ENCODE data around the gene MOAP1.
"Not testable (repeated sequence)": the region's sequence is repeated elsewhere in the genome, so short reads cannot be mapped to it uniquely, and the experiment has no call there.

MOAP1 gene

DNA sequence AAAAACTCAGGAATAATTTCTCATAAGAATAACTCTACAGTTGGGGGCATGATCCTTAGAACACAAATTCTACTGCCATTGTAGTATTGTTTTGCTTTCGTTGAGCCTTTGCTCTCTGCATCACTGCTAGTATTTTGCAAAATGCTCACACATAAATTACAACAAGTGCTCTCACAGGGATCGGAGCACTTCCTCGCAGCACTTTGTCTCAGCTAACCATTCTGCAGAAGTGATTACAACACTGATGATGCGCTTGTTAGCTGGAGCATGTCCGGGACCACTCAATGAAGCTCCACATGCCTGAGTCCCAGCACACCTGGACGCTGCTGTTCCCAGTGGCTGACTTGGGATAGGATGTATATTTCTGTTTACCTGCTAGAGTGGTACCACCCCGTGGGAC is 31.6 kb downstream of the MOAP1 start:
- DNase-seq (ENCODE audit: low read depth), result no peak
- no peak overlapping the region for H3K4me3 ChIP-seq (ENCODE audit: low read length)
- TF ChIP-seq, protein P1, sequence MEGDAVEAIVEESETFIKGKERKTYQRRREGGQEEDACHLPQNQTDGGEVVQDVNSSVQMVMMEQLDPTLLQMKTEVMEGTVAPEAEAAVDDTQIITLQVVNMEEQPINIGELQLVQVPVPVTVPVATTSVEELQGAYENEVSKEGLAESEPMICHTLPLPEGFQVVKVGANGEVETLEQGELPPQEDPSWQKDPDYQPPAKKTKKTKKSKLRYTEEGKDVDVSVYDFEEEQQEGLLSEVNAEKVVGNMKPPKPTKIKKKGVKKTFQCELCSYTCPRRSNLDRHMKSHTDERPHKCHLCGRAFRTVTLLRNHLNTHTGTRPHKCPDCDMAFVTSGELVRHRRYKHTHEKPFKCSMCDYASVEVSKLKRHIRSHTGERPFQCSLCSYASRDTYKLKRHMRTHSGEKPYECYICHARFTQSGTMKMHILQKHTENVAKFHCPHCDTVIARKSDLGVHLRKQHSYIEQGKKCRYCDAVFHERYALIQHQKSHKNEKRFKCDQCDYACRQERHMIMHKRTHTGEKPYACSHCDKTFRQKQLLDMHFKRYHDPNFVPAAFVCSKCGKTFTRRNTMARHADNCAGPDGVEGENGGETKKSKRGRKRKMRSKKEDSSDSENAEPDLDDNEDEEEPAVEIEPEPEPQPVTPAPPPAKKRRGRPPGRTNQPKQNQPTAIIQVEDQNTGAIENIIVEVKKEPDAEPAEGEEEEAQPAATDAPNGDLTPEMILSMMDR (conservative IDR thresholded peaks at IDR 0.05; ENCODE audit: low read length), result no peak

DNA sequence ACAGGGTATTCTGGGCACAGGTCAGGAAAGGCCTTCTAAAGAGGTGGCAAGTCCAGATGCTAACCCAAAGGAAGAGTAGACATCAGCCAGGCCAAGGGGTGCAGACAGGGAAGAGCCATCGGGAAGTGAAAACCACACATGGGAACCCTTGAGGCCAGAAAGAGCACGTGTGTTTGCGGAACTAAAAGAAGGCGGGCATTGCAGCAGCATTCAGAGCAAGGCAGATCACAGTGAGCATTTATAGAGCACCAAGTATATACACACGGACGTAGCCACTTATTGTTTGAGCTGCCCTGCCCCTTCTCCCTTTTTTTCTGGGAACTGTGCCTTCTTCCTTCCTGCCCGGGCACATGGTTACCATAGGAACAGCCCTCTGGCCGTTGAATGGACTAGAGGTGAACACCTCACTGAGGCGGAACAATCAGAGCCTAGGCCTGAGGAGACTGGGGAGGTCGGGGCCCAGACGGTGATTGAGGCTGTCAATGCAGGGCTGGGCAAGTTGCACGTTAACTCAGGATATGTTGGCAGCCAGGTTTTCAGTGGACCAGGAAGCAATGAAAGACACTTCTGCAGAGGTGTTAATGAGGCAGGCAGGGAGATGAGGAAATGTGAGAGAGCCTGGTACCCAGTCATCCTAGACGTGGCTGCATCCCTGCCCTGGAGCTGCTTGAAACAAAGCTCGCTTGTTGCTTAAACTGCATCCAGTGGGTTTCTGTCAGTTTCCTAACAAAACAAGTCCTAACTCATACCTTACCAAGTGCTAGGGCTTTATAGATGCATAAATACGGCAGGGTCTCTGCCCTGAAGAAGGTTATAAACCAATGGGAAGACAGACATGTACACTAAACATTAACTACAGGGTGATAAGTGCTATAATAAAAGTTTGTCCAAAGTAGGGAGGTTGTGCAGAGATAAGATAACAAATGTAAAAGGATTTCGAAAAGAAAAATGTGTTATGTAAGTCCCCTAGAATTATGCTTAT is 34.2 kb downstream of the MOAP1 start:
- H3K4me3 ChIP-seq (ENCODE audit: low read length), result no peak overlapping the region
- DNase-seq (ENCODE audit: low read depth), result no peak

DNA sequence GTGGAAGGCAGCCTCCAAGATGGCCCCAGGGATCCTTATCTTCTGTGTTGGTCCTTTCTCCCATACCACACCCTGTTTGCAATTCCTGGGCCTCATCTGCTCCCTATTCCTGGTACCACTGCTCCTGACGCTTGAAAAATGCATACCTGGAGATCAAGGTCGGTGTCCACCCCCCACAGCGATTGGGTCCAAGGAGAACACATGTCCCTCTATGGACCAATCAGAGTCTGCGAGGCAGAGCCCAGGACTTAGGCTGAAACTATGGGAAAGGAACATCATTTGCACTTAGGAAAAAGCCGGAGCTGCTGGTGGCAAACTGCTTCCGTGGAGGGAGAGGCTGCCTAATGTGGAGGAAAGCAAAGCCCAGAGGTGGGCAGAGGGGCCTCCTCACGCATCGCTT is 35.7 kb downstream of the MOAP1 start:
- no peak for DNase-seq (ENCODE audit: low read depth)
- TF ChIP-seq, protein P1 (conservative IDR thresholded peaks at IDR 0.05; ENCODE audit: low read length), result no peak
- H3K4me3 ChIP-seq (ENCODE audit: low read length), result no peak overlapping the region

More for the DNA sequence above, 34.2 kb downstream of the MOAP1 start:
- TF ChIP-seq, protein P1 (conservative IDR thresholded peaks at IDR 0.05; ENCODE audit: low read length), result no peak

DNA sequence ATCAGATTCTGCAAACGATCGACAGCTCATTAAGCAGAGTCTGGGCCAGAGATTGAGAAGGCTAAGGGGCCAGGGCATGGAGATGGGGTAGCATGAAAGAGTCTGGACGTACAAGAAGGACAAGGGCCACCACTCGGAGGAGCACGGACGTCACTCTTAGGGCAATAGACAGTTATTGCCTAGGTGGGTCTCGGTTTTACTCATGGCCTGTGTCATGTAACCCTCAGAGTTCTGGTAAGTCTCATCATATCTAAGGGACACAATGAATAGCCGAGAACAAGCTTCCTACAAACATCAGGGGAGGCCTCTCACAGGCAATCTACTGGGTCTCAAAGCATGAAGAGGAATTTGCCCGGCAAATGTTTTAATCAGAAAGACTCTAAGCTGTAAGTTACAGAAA is 38.6 kb downstream of the MOAP1 start:
- no peak for DNase-seq (ENCODE audit: low read depth)
- H3K4me3 ChIP-seq (ENCODE audit: low read length), result no peak overlapping the region
- TF ChIP-seq, protein P1 (conservative IDR thresholded peaks at IDR 0.05; ENCODE audit: low read length), result no peak

DNA sequence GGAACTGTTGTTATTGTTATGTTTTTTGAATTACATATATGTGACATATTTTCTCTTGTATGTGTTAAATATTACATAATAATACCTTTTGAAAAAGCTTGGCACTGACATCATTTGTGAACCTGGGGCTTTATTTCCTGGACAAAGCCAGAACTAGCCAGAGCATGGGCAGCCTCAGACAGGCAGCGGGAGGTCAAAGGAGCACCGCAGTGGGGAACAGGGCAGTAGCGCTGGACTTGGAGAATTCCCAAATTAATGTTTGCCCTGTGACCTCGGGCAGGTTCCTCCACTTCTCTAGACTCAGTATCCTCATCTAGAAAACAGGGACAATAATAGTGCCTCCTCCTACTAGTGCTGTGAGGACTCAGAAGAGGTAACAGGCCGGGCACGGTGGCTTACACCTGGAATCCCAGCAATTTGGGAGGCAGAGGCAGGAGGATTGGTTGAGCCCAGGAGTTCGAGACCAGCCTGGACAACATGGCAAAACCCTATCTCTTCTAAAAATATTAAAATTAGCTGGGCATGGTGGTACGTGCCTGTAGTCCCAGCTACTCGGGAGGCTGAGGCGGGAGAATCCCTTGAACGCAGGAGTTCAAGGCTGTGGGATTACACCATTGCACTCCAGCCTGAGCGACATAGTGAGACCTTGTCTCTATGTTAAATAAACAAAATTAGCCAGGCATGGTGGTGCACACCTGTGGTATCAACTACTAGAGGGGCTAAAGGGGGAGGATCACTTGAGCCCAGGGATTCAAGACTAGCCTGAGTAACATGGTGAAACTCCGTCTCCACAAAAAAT is 41.6 kb downstream of the MOAP1 start:
- H3K4me3 ChIP-seq (ENCODE audit: low read length), result no peak overlapping the region
- no peak for DNase-seq (ENCODE audit: low read depth)
- TF ChIP-seq, protein P1 (conservative IDR thresholded peaks at IDR 0.05; ENCODE audit: low read length), result no peak

DNA sequence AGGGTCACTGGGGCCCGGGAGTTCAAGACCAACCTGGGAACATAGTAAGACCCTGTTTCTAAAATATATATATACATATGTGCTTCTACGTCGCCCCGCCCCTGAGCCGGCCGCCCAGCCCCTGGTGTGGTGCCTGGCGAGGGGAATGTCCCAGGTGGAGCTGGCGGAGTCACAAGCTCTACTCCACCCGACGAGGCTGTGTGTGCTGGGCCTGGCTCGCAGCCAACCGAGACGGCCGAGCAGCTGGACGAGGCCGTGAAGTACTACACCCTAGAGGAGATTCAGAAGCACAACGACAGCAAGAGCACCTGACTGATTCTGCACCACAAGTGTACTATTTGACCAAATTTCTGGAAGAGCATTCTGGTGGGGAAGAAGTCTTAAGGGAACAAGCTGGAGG is 46.8 kb downstream of the MOAP1 start:
- DNase-seq (ENCODE audit: low read depth), result no peak
- TF ChIP-seq, protein P1 (conservative IDR thresholded peaks at IDR 0.05; ENCODE audit: low read length), result no peak
- H3K4me3 ChIP-seq (ENCODE audit: low read length), result no peak overlapping the region

DNA sequence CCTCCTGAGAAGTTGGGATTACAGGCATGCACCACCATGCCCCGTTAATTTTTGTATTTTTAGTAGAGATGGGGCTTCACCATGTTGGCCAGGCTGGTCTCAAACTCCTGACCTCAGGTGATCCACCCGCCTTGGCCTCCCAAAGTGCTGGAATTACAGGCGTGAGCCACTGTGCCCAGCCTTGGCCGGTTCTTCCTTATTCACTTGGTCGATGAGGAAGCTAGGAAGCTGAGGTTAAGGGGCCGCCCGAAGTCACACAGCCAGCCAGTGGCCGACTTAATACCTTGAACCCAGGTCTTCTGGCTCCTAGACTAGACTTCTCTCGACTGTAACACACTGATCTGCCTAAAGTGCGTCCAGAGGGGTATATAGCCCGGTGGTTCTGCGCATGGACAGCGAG is 48.2 kb downstream of the MOAP1 start:
- DNase-seq (ENCODE audit: low read depth), result not testable (repeated sequence)

More for the DNA sequence above, 48.2 kb downstream of the MOAP1 start:
- H3K4me3 ChIP-seq (ENCODE audit: low read length), result not testable (repeated sequence)

Measured in AG10803 (cell line).